ENCODE measurements around the gene BTNL9.

Gene BTNL9

DNA sequence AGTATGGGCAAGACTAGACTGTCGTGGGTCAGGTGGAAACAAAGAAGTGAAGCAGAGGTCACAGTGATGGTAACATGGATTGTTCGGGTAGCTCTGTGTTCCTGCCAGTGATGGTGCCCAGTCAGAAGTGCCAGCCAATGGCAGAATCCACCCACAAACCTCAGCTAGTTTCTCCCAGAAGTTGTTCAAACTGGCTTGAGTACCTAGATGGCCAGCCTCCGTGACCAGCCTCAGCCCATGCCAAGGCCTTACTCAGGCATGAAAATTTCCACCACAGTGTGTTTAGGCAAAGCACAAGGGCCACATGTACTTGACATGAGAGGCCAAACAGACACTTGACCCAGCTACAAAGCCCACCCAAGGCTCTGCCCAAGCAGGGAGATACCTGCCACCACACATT is 19.4 kb upstream of the BTNL9 start:
- Histone ChIP-seq H3K27me3 (replicated peaks; ENCODE audit: insufficient read depth, low read length) (no peaks in the 10 kb centered on the region; the same call in 1 of the 2 replicates), H3K9me3 (replicated peaks; ENCODE audit: insufficient read depth, low read length) (no peaks in the 10 kb centered on the region), H3K4me2 (ENCODE audit: low read depth, low read length) (no peak overlapping the region), H2AFZ (ENCODE audit: low read length) (no peak overlapping the region), H3K4me1 (ENCODE audit: low read length) (no peaks in the 10 kb centered on the region), H3K9me2 (replicated peaks; ENCODE audit: insufficient read depth, low read length) (no peaks in the 10 kb centered on the region), H3F3A (ENCODE audit: insufficient read depth, low read length) (no peaks in the 10 kb centered on the region), H3K4me3 (ENCODE audit: low read length) (no peak overlapping the region), H3K79me2 (ENCODE audit: low read length) (no peaks in the 10 kb centered on the region), H3K36me3 (replicated peaks; ENCODE audit: insufficient read depth, low read length) (no peaks in the 10 kb centered on the region), H3K27ac (ENCODE audit: low read length) (no peak overlapping the region), H4K20me1 (ENCODE audit: insufficient read depth, low read length) (no peaks in the 10 kb centered on the region), H3K9ac (ENCODE audit: low read length) (no peak overlapping the region)
- TF ChIP-seq EZH2 (optimal IDR thresholded peaks at IDR 0.05; ENCODE audit: low read depth, low read length) (no peak), EZH2phosphoT487 (IDR thresholded peaks at IDR 0.05; ENCODE audit: low read length) (no peak)
- TF ChIP-seq, protein P1, sequence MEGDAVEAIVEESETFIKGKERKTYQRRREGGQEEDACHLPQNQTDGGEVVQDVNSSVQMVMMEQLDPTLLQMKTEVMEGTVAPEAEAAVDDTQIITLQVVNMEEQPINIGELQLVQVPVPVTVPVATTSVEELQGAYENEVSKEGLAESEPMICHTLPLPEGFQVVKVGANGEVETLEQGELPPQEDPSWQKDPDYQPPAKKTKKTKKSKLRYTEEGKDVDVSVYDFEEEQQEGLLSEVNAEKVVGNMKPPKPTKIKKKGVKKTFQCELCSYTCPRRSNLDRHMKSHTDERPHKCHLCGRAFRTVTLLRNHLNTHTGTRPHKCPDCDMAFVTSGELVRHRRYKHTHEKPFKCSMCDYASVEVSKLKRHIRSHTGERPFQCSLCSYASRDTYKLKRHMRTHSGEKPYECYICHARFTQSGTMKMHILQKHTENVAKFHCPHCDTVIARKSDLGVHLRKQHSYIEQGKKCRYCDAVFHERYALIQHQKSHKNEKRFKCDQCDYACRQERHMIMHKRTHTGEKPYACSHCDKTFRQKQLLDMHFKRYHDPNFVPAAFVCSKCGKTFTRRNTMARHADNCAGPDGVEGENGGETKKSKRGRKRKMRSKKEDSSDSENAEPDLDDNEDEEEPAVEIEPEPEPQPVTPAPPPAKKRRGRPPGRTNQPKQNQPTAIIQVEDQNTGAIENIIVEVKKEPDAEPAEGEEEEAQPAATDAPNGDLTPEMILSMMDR (IDR thresholded peaks at IDR 0.05; ENCODE audit: low read length), result no peak
- no peak for DNase-seq

DNA sequence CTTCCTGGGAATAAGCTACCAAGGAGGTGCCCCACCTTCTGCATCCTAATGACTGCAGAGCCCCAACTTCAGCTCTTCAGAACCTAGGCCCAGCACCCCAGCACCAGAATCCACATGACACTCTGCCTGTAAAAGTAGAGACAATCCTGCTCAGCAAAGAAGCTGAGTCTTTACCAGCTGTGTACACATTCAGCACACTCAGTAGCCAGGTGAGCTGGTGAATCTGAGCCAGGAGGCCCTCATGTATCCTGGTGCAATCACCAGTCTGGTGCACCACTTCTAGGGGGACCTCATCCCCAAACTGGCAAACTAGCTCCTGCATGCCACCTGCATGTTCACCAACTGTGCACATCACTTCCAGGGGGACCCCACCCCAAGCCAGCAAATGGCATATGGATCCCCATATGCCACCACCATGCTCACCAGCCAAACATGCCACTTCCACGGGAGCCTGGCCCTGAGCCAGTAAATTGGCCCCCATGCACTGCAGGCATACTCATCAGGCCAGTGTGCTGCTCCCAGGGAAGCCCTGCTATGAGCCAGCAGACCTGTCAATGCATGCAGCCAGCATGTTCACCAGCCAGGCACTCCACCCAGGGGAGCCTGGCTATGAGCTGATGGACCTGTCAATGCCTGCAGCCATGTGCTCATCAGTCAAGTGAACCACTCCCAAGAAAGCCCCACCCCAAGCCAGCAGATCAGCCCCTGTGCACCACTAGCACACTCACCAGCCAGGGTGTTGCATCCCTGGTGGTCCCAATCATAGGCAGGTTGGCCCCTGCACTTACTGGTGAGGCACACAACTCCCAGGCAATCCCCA is 15.6 kb upstream of the BTNL9 start:
- no peak overlapping the region for H2AFZ ChIP-seq (ENCODE audit: low read length)
- H3K9ac ChIP-seq (ENCODE audit: low read length), result no peak overlapping the region
- H3K4me2 ChIP-seq (ENCODE audit: low read depth, low read length), result no peak overlapping the region
- H3K79me2 ChIP-seq (ENCODE audit: low read length), result no peaks in the 10 kb centered on the region
- no peak overlapping the region for H3K27ac ChIP-seq (ENCODE audit: low read length)
- no peaks in the 10 kb centered on the region for H3K36me3 ChIP-seq (replicated peaks; ENCODE audit: insufficient read depth, low read length)
- H3K9me2 ChIP-seq (replicated peaks; ENCODE audit: insufficient read depth, low read length), result no peaks in the 10 kb centered on the region
- no peaks in the 10 kb centered on the region for H3K9me3 ChIP-seq (replicated peaks; ENCODE audit: insufficient read depth, low read length)
- DNase-seq, result no peak
- no peaks in the 10 kb centered on the region for H3F3A ChIP-seq (ENCODE audit: insufficient read depth, low read length)
- H3K4me3 ChIP-seq (ENCODE audit: low read length), result no peak overlapping the region
- TF ChIP-seq EZH2phosphoT487 (IDR thresholded peaks at IDR 0.05; ENCODE audit: low read length) (no peak), EZH2 (optimal IDR thresholded peaks at IDR 0.05; ENCODE audit: low read depth, low read length) (no peak)
- TF ChIP-seq, protein P1 (IDR thresholded peaks at IDR 0.05; ENCODE audit: low read length), result no peak
- H4K20me1 ChIP-seq (ENCODE audit: insufficient read depth, low read length), result no peaks in the 10 kb centered on the region
- no peaks in the 10 kb centered on the region; the same call in 1 of the 2 replicates for H3K27me3 ChIP-seq (replicated peaks; ENCODE audit: insufficient read depth, low read length)
- H3K4me1 ChIP-seq (ENCODE audit: low read length), result no peaks in the 10 kb centered on the region

DNA sequence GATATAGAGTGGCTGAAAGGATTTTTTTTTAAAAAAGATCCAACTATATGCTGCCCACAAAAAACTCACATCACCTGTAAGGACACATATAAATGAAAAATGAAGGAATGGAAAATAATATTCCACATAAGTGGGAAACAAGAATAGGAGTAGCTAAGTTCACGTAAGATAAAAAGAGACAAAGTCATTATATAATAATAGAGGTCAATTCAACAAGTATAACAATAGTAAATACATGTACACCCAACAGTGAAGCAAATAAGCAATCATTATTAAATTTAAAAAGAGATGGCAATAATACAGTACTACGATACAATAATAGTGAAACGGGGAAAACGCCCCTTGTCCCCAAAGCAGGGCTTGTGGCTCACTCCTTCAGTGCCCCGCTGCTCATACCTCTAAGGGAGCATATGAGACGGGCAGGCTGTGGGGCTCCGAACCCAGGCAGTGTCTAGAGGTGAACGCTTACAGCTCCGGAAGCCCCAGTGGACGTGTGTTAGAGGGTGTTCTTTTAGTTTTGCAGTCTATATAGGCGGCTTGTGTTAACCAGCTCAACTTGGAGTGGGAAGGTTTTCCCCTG is 12.5 kb upstream of the BTNL9 start:
- TF ChIP-seq, protein P1 (IDR thresholded peaks at IDR 0.05; ENCODE audit: low read length), result no peak
- TF ChIP-seq EZH2 (optimal IDR thresholded peaks at IDR 0.05; ENCODE audit: low read depth, low read length) (no peak), EZH2phosphoT487 (IDR thresholded peaks at IDR 0.05; ENCODE audit: low read length) (no peak)
- Histone ChIP-seq H4K20me1 (ENCODE audit: insufficient read depth, low read length) (no peaks in the 10 kb centered on the region), H3K9ac (ENCODE audit: low read length) (no peak overlapping the region), H3K79me2 (ENCODE audit: low read length) (no peaks in the 10 kb centered on the region), H3F3A (ENCODE audit: insufficient read depth, low read length) (no peaks in the 10 kb centered on the region), H3K36me3 (replicated peaks; ENCODE audit: insufficient read depth, low read length) (no peaks in the 10 kb centered on the region), H3K4me2 (ENCODE audit: low read depth, low read length) (no peak overlapping the region), H3K4me1 (ENCODE audit: low read length) (no peaks in the 10 kb centered on the region), H3K27me3 (replicated peaks; ENCODE audit: insufficient read depth, low read length) (no peaks in the 10 kb centered on the region; the same call in 1 of the 2 replicates), H3K4me3 (ENCODE audit: low read length) (no peak overlapping the region), H3K9me3 (replicated peaks; ENCODE audit: insufficient read depth, low read length) (no peaks in the 10 kb centered on the region), H3K9me2 (replicated peaks; ENCODE audit: insufficient read depth, low read length) (no peaks in the 10 kb centered on the region), H2AFZ (ENCODE audit: low read length) (no peak overlapping the region), H3K27ac (ENCODE audit: low read length) (no peak overlapping the region)
- DNase-seq, result no peak
